ENCODE measurements around the gene PRKCE. TPM values are rescaled to one million over a fixed set of nuclear protein-coding genes. Genes with fewer than 3 reads are reported as not detected.

Gene PRKCE
- polyA plus RNA-seq, result 1 to 10 TPM; 2.6 to 2.9 TPM

DNA sequence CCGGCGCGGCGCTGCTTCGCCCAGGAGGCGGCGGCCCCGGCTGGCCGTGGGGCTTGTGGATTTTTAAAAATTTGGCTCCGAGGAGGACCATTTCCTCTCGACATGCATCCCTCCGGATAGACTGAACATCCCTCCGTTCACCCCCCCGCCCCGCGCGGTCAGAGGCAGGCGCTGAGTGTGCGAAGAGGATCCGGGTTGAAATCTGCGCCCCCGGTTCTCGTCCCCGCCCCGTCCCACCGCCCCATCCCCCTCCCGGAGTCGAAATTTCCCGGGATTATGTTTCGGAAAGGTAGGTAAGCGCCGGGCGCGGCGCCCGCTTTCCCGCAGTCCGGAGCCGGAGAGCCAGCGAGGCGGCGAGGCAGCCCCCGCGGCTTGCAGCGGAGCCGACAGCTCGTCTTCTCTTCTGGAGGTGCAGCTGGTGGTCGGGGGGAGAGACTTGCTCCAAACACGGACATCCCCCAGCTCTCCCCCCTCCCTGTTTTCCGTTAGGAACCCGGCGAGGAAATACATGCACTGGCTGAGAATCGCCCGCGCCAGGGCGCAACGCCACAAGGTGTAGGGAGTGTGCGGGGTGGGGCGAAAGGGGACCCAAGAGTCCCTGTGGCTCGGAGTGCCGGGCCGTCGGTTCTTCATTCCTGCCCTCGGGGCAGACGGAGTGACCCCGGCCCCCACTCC, at the start of gene PRKCE:
TSS of gene PRKCE (plus strand) at position 261 of the 675 bp plus-strand sequence.
- H3K4me1 ChIP-seq (ENCODE audit: control insufficient read depth in 2 of 2, insufficient read depth in 2 of 2, low read length in 1 of 2), result peaks cover 3 to 5% of the 10 kb centered on the region in 2 donors
- 1% methylated on average over 66 of the region's 66 CpGs for WGBS, 2 donors
- peak within 1 kb of the TSS; percentile 98 for H3K27ac ChIP-seq (ENCODE audit: low read depth in 2 of 2, low read length in 1 of 2)
- peak within 1 kb of the TSS; percentile 67 to 74 for H3K4me3 ChIP-seq (ENCODE audit: low read depth in 1 of 2, low read length in 2 of 2)
- H3K9me3 ChIP-seq (ENCODE audit: control insufficient read depth in 2 of 2, insufficient read depth in 1 of 2, low read depth in 1 of 2, low read length in 1 of 2), result no peaks in the 10 kb centered on the region
- no peaks in the 10 kb centered on the region for H3K27me3 ChIP-seq (ENCODE audit: control insufficient read depth in 1 of 2, insufficient read depth in 2 of 2, low read length in 2 of 2)
- no peaks in the 10 kb centered on the region for H3K36me3 ChIP-seq (ENCODE audit: control insufficient read depth in 2 of 2, insufficient read depth in 2 of 2, low read length in 1 of 2)

- no peaks in the 10 kb centered on the region for H3K9me3 ChIP-seq (ENCODE audit: control insufficient read depth in 2 of 2, insufficient read depth in 1 of 2, low read depth in 1 of 2, low read length in 1 of 2)
- no peak overlapping the region for H3K27ac ChIP-seq (ENCODE audit: low read depth in 2 of 2, low read length in 1 of 2)
- H3K27me3 ChIP-seq (ENCODE audit: control insufficient read depth in 1 of 2, insufficient read depth in 2 of 2, low read length in 2 of 2), result no peaks in the 10 kb centered on the region
- H3K36me3 ChIP-seq (ENCODE audit: control insufficient read depth in 2 of 2, insufficient read depth in 2 of 2, low read length in 1 of 2), result peaks cover 11 to 14% of the 10 kb centered on the region in 2 donors
- H3K4me3 ChIP-seq (ENCODE audit: low read depth in 1 of 2, low read length in 2 of 2), result no peak overlapping the region
- 94 to 97% methylated on average over 2 of the region's 2 CpGs for WGBS, 2 donors
- H3K4me1 ChIP-seq (ENCODE audit: control insufficient read depth in 2 of 2, insufficient read depth in 2 of 2, low read length in 1 of 2), result no peaks in the 10 kb centered on the region
Observed at GRCh38 chr2:45602624-45603023, 48.9 kb upstream of the PRKCE start.

DNA sequence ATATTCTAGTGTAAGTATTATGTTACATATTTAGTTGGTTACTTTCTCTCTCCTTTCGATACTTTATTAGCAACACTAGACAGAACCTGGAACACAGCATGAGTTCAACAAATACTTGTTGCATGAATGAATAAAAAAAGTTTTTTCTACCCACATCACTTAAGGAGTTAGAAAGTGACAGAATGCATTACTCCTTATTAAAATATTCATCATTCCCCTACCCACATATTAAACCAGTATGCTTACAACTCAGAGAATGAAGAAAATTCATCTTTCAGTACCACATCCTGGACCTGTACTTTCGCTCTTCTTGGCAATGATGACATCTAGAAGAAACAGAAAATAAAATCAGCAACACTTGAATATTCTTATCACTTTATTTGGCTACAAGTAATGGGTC, 46.4 kb upstream of the PRKCE start:
- WGBS, 2 donors, result 95 to 96% methylated on average over 2 of the region's 2 CpGs
- Histone ChIP-seq H3K4me1 (ENCODE audit: control insufficient read depth in 2 of 2, insufficient read depth in 2 of 2, low read length in 1 of 2) (no peaks in the 10 kb centered on the region), H3K27ac (ENCODE audit: low read depth in 2 of 2, low read length in 1 of 2) (no peak overlapping the region), H3K4me3 (ENCODE audit: low read depth in 1 of 2, low read length in 2 of 2) (no peak overlapping the region), H3K27me3 (ENCODE audit: control insufficient read depth in 1 of 2, insufficient read depth in 2 of 2, low read length in 2 of 2) (no peaks in the 10 kb centered on the region), H3K36me3 (ENCODE audit: control insufficient read depth in 2 of 2, insufficient read depth in 2 of 2, low read length in 1 of 2) (peaks cover 0 to 8% of the 10 kb centered on the region in 2 donors), H3K9me3 (ENCODE audit: control insufficient read depth in 2 of 2, insufficient read depth in 1 of 2, low read depth in 1 of 2, low read length in 1 of 2) (no peaks in the 10 kb centered on the region)

DNA sequence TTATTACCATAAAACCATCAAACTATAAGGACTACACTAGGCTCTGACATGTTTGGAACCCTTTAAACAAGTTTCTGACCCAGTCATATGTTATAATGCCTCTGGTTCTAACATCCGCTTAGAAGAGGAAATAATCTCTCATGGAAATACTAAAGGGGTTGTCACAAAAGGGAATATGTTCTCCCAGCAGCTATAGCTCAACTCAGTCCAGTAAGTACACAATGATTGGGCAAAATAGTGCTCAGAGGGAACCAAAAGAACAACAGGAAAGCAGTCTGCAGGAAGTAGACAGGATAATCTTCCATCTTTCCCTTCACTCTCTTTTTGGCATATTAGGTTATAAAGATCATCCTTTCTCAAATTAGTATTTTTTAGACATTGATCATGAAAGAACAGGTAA, 44.7 kb upstream of the PRKCE start:
- WGBS, 2 donors, result 79 to 89% methylated on average over 1 of the region's 1 CpG
- Histone ChIP-seq H3K9me3 (ENCODE audit: control insufficient read depth in 2 of 2, insufficient read depth in 1 of 2, low read depth in 1 of 2, low read length in 1 of 2) (no peaks in the 10 kb centered on the region), H3K4me3 (ENCODE audit: low read depth in 1 of 2, low read length in 2 of 2) (no peak overlapping the region), H3K4me1 (ENCODE audit: control insufficient read depth in 2 of 2, insufficient read depth in 2 of 2, low read length in 1 of 2) (no peaks in the 10 kb centered on the region), H3K36me3 (ENCODE audit: control insufficient read depth in 2 of 2, insufficient read depth in 2 of 2, low read length in 1 of 2) (peaks cover 0 to 3% of the 10 kb centered on the region in 2 donors), H3K27ac (ENCODE audit: low read depth in 2 of 2, low read length in 1 of 2) (no peak overlapping the region), H3K27me3 (ENCODE audit: control insufficient read depth in 1 of 2, insufficient read depth in 2 of 2, low read length in 2 of 2) (no peaks in the 10 kb centered on the region)

GRCh38 chr2:45607701-45608100, 43.8 kb upstream of the PRKCE start:
- 64 to 76% methylated on average over 1 of the region's 1 CpG for WGBS, 2 donors
- peaks cover 0 to 2% of the 10 kb centered on the region in 2 donors for H3K36me3 ChIP-seq (ENCODE audit: control insufficient read depth in 2 of 2, insufficient read depth in 2 of 2, low read length in 1 of 2)
- no peak overlapping the region for H3K4me3 ChIP-seq (ENCODE audit: low read depth in 1 of 2, low read length in 2 of 2)
- no peaks in the 10 kb centered on the region for H3K4me1 ChIP-seq (ENCODE audit: control insufficient read depth in 2 of 2, insufficient read depth in 2 of 2, low read length in 1 of 2)
- no peaks in the 10 kb centered on the region for H3K27me3 ChIP-seq (ENCODE audit: control insufficient read depth in 1 of 2, insufficient read depth in 2 of 2, low read length in 2 of 2)
- H3K27ac ChIP-seq (ENCODE audit: low read depth in 2 of 2, low read length in 1 of 2), result no peak overlapping the region
- H3K9me3 ChIP-seq (ENCODE audit: control insufficient read depth in 2 of 2, insufficient read depth in 1 of 2, low read depth in 1 of 2, low read length in 1 of 2), result no peaks in the 10 kb centered on the region

GRCh38 chr2:45610281-45611019, 41.0 kb upstream of the PRKCE start:
- 1% methylated on average over 23 of the region's 23 CpGs for WGBS, 2 donors
- no peaks in the 10 kb centered on the region for H3K27me3 ChIP-seq (ENCODE audit: control insufficient read depth in 1 of 2, insufficient read depth in 2 of 2, low read length in 2 of 2)

DNA sequence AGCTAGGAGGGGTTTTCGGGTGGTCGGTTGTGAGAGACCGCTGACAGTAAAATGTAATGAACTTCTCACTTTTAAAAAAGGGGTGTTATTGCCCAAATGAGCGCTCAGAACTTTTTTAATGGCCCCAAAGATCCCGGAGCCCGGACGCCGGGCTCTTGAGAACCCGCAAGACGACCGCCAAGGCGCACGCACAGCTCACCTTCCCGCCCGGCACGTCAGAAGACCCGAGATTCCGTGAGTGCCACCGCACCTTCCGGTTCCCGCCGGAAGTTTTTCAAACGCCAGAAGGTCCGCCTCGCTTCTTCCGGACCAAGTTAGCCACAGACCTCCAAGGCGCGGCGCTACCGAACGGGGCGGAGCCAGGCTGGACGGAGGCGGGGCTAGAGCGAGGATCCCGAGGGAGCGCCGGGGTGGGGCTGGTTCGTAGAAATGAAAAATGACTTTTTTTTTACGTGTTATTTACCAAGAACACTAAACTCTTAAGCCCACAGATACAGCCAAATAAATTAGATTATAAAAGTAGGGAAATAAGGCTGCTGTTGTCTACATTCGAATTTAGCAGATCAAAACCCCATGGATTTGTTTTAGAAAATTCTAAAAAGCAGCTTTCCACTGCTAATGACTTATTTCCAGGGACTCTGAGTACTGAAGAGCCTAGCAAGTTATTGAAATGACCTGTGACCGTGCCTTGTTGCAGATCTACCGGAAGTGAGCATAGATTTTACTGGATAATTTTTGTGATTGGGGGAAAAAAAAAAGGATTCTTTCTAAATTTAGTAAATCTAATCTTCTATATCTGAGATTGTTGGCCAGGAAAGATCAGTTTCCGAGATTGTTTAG, 40.2 kb upstream of the PRKCE start, which contains the start of gene SRBD1:
TSS of gene SRBD1 (minus strand) at position 248 of the 840 bp plus-strand sequence. CDS start 5,826 bp downstream, outside the sequence.
- Histone ChIP-seq H3K27me3 (ENCODE audit: control insufficient read depth in 1 of 2, insufficient read depth in 2 of 2, low read length in 2 of 2) (no peaks in the 10 kb centered on the region), H3K4me3 (ENCODE audit: low read depth in 1 of 2, low read length in 2 of 2) (peak within 1 kb of the TSS; percentile 71 to 92), H3K4me1 (ENCODE audit: control insufficient read depth in 2 of 2, insufficient read depth in 2 of 2, low read length in 1 of 2) (no peaks in the 10 kb centered on the region), H3K36me3 (ENCODE audit: control insufficient read depth in 2 of 2, insufficient read depth in 2 of 2, low read length in 1 of 2) (no peaks in the 10 kb centered on the region), H3K27ac (ENCODE audit: low read depth in 2 of 2, low read length in 1 of 2) (peak within 1 kb of the TSS; percentile 93 to 96), H3K9me3 (ENCODE audit: control insufficient read depth in 2 of 2, insufficient read depth in 1 of 2, low read depth in 1 of 2, low read length in 1 of 2) (no peaks in the 10 kb centered on the region)
- WGBS, 2 donors, result 2 to 3% methylated on average over 44 of the region's 44 CpGs

More at GRCh38 chr2:45610281-45611019, 41.0 kb upstream of the PRKCE start:
- Histone ChIP-seq H3K4me1 (ENCODE audit: control insufficient read depth in 2 of 2, insufficient read depth in 2 of 2, low read length in 1 of 2) (no peaks in the 10 kb centered on the region), H3K27ac (ENCODE audit: low read depth in 2 of 2, low read length in 1 of 2) (peak overlapping the region; percentile 93 to 96), H3K36me3 (ENCODE audit: control insufficient read depth in 2 of 2, insufficient read depth in 2 of 2, low read length in 1 of 2) (no peaks in the 10 kb centered on the region), H3K4me3 (ENCODE audit: low read depth in 1 of 2, low read length in 2 of 2) (peak overlapping the region; percentile 71 to 92), H3K9me3 (ENCODE audit: control insufficient read depth in 2 of 2, insufficient read depth in 1 of 2, low read depth in 1 of 2, low read length in 1 of 2) (no peaks in the 10 kb centered on the region)

- no peaks in the 10 kb centered on the region for H3K27me3 ChIP-seq (ENCODE audit: control insufficient read depth in 1 of 2, insufficient read depth in 2 of 2, low read length in 2 of 2)
- 72 to 78% methylated on average over 2 of the region's 2 CpGs for WGBS, 2 donors
- H3K4me3 ChIP-seq (ENCODE audit: low read depth in 1 of 2, low read length in 2 of 2), result no peak overlapping the region
- H3K4me1 ChIP-seq (ENCODE audit: control insufficient read depth in 2 of 2, insufficient read depth in 2 of 2, low read length in 1 of 2), result no peaks in the 10 kb centered on the region
- H3K9me3 ChIP-seq (ENCODE audit: control insufficient read depth in 2 of 2, insufficient read depth in 1 of 2, low read depth in 1 of 2, low read length in 1 of 2), result no peaks in the 10 kb centered on the region
- no peak overlapping the region for H3K27ac ChIP-seq (ENCODE audit: low read depth in 2 of 2, low read length in 1 of 2)
- H3K36me3 ChIP-seq (ENCODE audit: control insufficient read depth in 2 of 2, insufficient read depth in 2 of 2, low read length in 1 of 2), result no peaks in the 10 kb centered on the region
Observed at GRCh38 chr2:45612285-45612684, 39.2 kb upstream of the PRKCE start.

GRCh38 chr2:45612731-45613130, 38.7 kb upstream of the PRKCE start:
- no peak overlapping the region for H3K27ac ChIP-seq (ENCODE audit: low read depth in 2 of 2, low read length in 1 of 2)
- no peak overlapping the region for H3K4me3 ChIP-seq (ENCODE audit: low read depth in 1 of 2, low read length in 2 of 2)
- WGBS, 2 donors, result 47 to 60% methylated on average over 2 of the region's 2 CpGs
- H3K27me3 ChIP-seq (ENCODE audit: control insufficient read depth in 1 of 2, insufficient read depth in 2 of 2, low read length in 2 of 2), result no peaks in the 10 kb centered on the region
- no peaks in the 10 kb centered on the region for H3K9me3 ChIP-seq (ENCODE audit: control insufficient read depth in 2 of 2, insufficient read depth in 1 of 2, low read depth in 1 of 2, low read length in 1 of 2)
- no peaks in the 10 kb centered on the region for H3K36me3 ChIP-seq (ENCODE audit: control insufficient read depth in 2 of 2, insufficient read depth in 2 of 2, low read length in 1 of 2)
- no peaks in the 10 kb centered on the region for H3K4me1 ChIP-seq (ENCODE audit: control insufficient read depth in 2 of 2, insufficient read depth in 2 of 2, low read length in 1 of 2)

Data from esophagus (tissue), 2 donors.